Heart left ventricle (tissue), 16 donors: ENCODE measurements around the gene ANXA6. TPM values are rescaled to one million over a fixed set of nuclear protein-coding genes. Genes with fewer than 3 reads are reported as not detected.

Source experiments
- ATAC-seq, 4 donors: fragments of 200-7000 bp; cut with Tn5 transposase; one replicate each; pipeline ENCODE4 v1.9.1; 2020 to 2022; ENCODE audit warnings: moderate library complexity in 4 of 4, mild to moderate bottlenecking in 3 of 4, moderate number of reproducible peaks in 1 of 4
- DNase-seq, 5 donors: peaks; one replicate each; pipeline ENCODE4 v3.0.0-alpha.2; 2020
- H3K27ac ChIP-seq, 12 donors: fragments of 200-600 bp; sonication (generic) in 4 of 12; one replicate each; pipeline versions ENCODE4 v1.5.0 to v1.8.0; 2016 to 2022; ENCODE audit warnings: mild to moderate bottlenecking in 2 of 12
- H3K27me3 ChIP-seq, 9 donors: fragments of 200-600 bp; sonication (generic) in 2 of 9; one replicate each; pipeline versions ENCODE4 v1.5.1 to v1.8.0; 2016 to 2022; ENCODE audit warnings: mild to moderate bottlenecking in 3 of 9
- H3K36me3 ChIP-seq, 9 donors: fragments of 200-600 bp; sonication (generic) in 2 of 9; one replicate each; pipeline versions ENCODE4 v1.5.0 to v1.8.0; 2018 to 2022; ENCODE audit warnings: mild to moderate bottlenecking in 2 of 9
- H3K4me1 ChIP-seq, 12 donors: fragments of 200-600 bp; sonication (generic) in 4 of 12; one replicate each; pipeline versions ENCODE4 v1.5.0 to v1.8.0; 2016 to 2022; ENCODE audit warnings: mild to moderate bottlenecking in 3 of 12
- H3K4me3 ChIP-seq, 12 donors: fragments of 200-600 bp; sonication (generic) in 4 of 12; one replicate each; pipeline versions ENCODE4 v1.5.0 to v1.8.0; 2017 to 2022; ENCODE audit warnings: mild to moderate bottlenecking in 9 of 12, moderate library complexity in 4 of 12
- H3K9me3 ChIP-seq, 12 donors: fragments of 200-600 bp; sonication (generic) in 4 of 12; one replicate each; pipeline versions ENCODE4 v1.5.0 to v1.8.0; 2016 to 2022; ENCODE audit warnings: mild to moderate bottlenecking in 1 of 12
- POLR2A ChIP-seq, 2 donors: fragments of 450-650 bp; IDR thresholded peaks; one replicate each; pipeline ENCODE4 v1.6.1; 2017; ENCODE audit warnings: antibody characterized with exemption in 2 of 2, mild to moderate bottlenecking in 2 of 2, moderate library complexity in 2 of 2
- WGBS, 4 donors: extraction: QIAGEN DNeasy Blood & Tissue Kit in 2 of 4; methylation state at CpG; one replicate each; pipeline versions ENCODE4 v1.1.5 to v1.1.7; 2013 to 2018; 5-methylcytosine and 5-hydroxymethylcytosine counted together
- intact Hi-C, 10 donors: fragments of 100-400 bp; cut with DNase I; formaldehyde crosslinking; loops; one replicate each; pipeline versions ENCODE4 v1.11.1 to v1.14.2; 2022
- polyA plus RNA-seq, 2 donors: library from polyadenylated mRNA; stranded (reverse); fragments of 200-250 nt; gene quantifications; one replicate each; pipeline ENCODE4 v1.2.3, GENCODE V29; 2013
- total RNA-seq, 9 donors: library from RNA; depleted of rRNA in 2 of 9; stranded (reverse); fragments of >200 nt in 2 of 9; fragmentation: NEBNext Ultra II Directional in 3 of 9; extraction: Animal tissue kit (Norgen Biotek cat#: 25700) in 3 of 9; gene quantifications; one replicate each; pipeline versions ENCODE4 v1.1.0 to v1.2.4, GENCODE V29; 2016 to 2023
- TF ChIP-seq, protein P1 (sequence below), 12 donors: fragments of 200-600 bp; sonication (generic) in 4 of 12; IDR thresholded peaks; one replicate each; pipeline versions ENCODE4 v1.5.0 to v1.8.0; 2018 to 2022; ENCODE audit warnings: antibody characterized with exemption in 12 of 12, mild to moderate bottlenecking in 5 of 12
- donor health status: ischemic (EF 13 %, LVEDD 7.1; RV severe dilation, severe dysfunction).
- donor health status: healthy with polysubstance abuse.
- donor health status: DM: no; HTN: yes; CAD: no.
- donor health status: DM: no; HTN: no; CAD: no.
- donor health status: ischemic (EF 25% LVEDD 6.9; RV normal size, moderate dysfunction).
- donor health status: ischemic (EF 25% LVEDD 5.7; RV mildly dilated, moderate dysfunction).
- donor health status: healthy.
- donor health status: DM: yes; HTN: yes; CAD: no.
- donor health status: ischemic (EF 35%, LVEDD 5.7; RV mildly dilated, moderate dysfunction).
- donor health status: nonischemic (EF 11% LVEDD 7.7; RV severe dilation, severe dysfunction).
- donor health status: DM: yes; HTN: yes; CAD: no.
- donor health status: PGD.
- donor health status: ischemic (EF 29% LVEDD 5.4; RV normal size, mild dysfunction).
- donor health status: nonischemic (EF 23%, LVEDD 6.1; RV moderate dilation, normal function).

Gene ANXA6
- total and polyA plus RNA-seq, 11 donors: 171 to 287 (median 202) TPM

GRCh38 chr5:151068433-151069197 is 89.0 kb downstream of the ANXA6 start:
- TF ChIP-seq, protein P1, sequence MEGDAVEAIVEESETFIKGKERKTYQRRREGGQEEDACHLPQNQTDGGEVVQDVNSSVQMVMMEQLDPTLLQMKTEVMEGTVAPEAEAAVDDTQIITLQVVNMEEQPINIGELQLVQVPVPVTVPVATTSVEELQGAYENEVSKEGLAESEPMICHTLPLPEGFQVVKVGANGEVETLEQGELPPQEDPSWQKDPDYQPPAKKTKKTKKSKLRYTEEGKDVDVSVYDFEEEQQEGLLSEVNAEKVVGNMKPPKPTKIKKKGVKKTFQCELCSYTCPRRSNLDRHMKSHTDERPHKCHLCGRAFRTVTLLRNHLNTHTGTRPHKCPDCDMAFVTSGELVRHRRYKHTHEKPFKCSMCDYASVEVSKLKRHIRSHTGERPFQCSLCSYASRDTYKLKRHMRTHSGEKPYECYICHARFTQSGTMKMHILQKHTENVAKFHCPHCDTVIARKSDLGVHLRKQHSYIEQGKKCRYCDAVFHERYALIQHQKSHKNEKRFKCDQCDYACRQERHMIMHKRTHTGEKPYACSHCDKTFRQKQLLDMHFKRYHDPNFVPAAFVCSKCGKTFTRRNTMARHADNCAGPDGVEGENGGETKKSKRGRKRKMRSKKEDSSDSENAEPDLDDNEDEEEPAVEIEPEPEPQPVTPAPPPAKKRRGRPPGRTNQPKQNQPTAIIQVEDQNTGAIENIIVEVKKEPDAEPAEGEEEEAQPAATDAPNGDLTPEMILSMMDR (IDR thresholded peaks at IDR 0.05): no peak
- TF ChIP-seq POLR2A (IDR thresholded peaks at IDR 0.05): no peak
- Histone ChIP-seq H3K36me3 (peaks cover 0 to 39% (median 4%) of the 10 kb centered on the region in 9 donors), H3K27me3 (no peaks in the 10 kb centered on the region), H3K9me3 (no peaks in the 10 kb centered on the region), H3K4me3 (no peak overlapping the region), H3K27ac (peak overlapping the region in 11 of 12 donors; percentile 61 to 89 (median 75)), H3K4me1 (peaks cover 7 to 97% (median 83%) of the 10 kb centered on the region in 12 donors)
- ATAC-seq: peak; percentile 38 to 62 (median 57)
- DNase-seq: peak in 2 of 5 donors; percentile 29 to 42
- intact Hi-C loops: loop anchor here in 1 of 10 donors (5.0 kb wide), 1 partner anchor 39 kb away; no protein-coding TSS in a partner anchor
- WGBS, 4 donors: 37 to 48% (median 43%) methylated on average over 10 to 12 of the region's 12 CpGs

GRCh38 chr5:151067632-151068432 is 89.7 kb downstream of the ANXA6 start:
- Histone ChIP-seq H3K4me3 (no peak overlapping the region), H3K9me3 (no peaks in the 10 kb centered on the region), H3K36me3 (peaks cover 0 to 45% (median 3%) of the 10 kb centered on the region in 9 donors), H3K27ac (peak overlapping the region in 11 of 12 donors; percentile 61 to 89 (median 75)), H3K4me1 (peaks cover 12 to 100% (median 90%) of the 10 kb centered on the region in 12 donors), H3K27me3 (no peaks in the 10 kb centered on the region)
- DNase-seq (peak in 1 of 5 donors; percentile 35), ATAC-seq (no peak)
- TF ChIP-seq, protein P1 (IDR thresholded peaks at IDR 0.05): no peak
- TF ChIP-seq POLR2A (IDR thresholded peaks at IDR 0.05): no peak
- intact Hi-C loops: loop anchor here in 1 of 10 donors (5.0 kb wide), 1 partner anchor 39 kb away; no protein-coding TSS in a partner anchor
- WGBS, 4 donors: 51 to 71% (median 58%) methylated on average over 13 to 14 of the region's 14 CpGs

- H3K9me3 ChIP-seq: no peaks in the 10 kb centered on the region
- H3K36me3 ChIP-seq: peaks cover 0 to 50% (median 12%) of the 10 kb centered on the region in 9 donors
- ATAC-seq (no peak), DNase-seq (no peak)
- 62 to 72% (median 68%) methylated on average over 6 of the region's 6 CpGs for WGBS, 4 donors
- intact Hi-C loops: loop anchor here in 1 of 10 donors (5.0 kb wide), 1 partner anchor 40 kb away; no protein-coding TSS in a partner anchor
- H3K4me3 ChIP-seq: no peak overlapping the region
- TF ChIP-seq POLR2A (IDR thresholded peaks at IDR 0.05): no peak
- TF ChIP-seq, protein P1 (IDR thresholded peaks at IDR 0.05): no peak
- H3K4me1 ChIP-seq: peaks cover 15 to 100% (median 87%) of the 10 kb centered on the region in 12 donors
- peak overlapping the region in 9 of 12 donors; percentile 6 to 89 (median 75) for H3K27ac ChIP-seq
- H3K27me3 ChIP-seq: no peaks in the 10 kb centered on the region
Measured at GRCh38 chr5:151066920-151067319, 90.7 kb downstream of the ANXA6 start.
